HL-60/S4 treated with phorbol 12-myristate 13-acetate at 8.2 ng/mL for 4 days and 3 days (cell line): ENCODE measurements around the gene SHMT2.

ENCODE experiments used
- in situ Hi-C: fragments of 300-500 bp; cut with MboI; formaldehyde crosslinking; loops from 2 replicates; pipeline ENCODE4 v1.15.0; 2022; ENCODE audit warnings: low sequenced_read_pairs

Gene SHMT2

DNA sequence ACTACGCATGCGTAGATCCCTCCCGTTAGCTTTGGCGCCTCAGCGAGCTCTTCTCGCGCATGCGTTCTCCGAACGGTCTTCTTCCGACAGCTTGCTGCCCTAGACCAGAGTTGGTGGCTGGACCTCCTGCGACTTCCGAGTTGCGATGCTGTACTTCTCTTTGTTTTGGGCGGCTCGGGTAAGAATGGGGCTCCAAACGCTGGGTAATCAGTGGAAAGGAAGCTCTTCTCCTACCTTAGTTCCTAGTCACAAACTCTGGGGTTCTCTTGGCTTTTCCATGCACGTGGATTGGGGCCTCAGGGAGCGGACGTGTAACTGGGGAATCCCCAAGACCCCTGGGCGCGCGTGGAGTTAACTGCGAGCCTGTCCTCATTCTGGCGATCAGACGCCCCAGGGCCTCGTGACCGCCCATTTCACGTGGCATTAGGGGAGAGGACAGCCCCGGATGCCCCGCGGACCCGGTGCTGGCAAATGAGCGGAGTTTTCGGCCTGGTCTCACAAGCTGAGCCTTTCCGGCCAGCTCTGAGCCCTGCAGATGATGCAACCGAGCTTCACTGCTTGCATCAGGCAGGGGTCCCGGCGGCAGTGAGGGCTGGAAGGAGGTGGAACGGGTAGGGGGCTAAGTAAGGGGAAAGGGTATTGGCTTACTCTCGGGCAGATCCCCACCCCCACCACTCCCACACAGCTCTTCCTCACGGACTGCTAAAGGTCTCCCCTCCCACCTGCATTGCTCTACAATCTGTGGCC is at the start of gene SHMT2:
Gene SHMT2 (plus strand): TSS at position 78 of the 747 bp plus-strand sequence. CDS start 68 bp downstream, at position 146.
- in situ Hi-C loops = no loop called here

DNA sequence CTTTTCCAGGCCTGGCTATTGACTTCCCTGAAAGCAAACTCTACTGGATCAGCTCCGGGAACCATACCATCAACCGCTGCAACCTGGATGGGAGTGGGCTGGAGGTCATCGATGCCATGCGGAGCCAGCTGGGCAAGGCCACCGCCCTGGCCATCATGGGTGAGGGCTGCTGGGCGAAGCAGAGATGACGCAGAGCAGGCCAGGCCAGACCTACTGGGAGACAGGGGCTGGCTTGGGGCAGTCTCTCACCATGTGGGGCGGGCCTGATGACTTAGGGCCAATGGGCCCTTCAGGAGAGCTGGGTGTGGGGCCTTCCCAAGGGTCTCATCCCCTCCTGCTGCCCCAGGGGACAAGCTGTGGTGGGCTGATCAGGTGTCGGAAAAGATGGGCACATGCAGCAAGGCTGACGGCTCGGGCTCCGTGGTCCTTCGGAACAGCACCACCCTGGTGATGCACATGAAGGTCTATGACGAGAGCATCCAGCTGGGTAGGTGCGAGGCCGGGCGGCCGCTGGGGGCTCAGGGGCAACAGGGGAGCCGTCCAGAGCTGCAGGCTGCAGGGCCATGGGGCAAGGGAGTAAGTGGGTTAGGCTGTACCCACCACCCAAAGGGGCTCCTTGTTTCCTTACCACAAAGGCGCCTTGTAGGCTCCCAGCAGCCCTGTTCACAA is 49.1 kb upstream of the SHMT2 start:
- in situ Hi-C loops = loop anchor here (25.0 kb wide), 1 partner anchor 418 kb away; the partner anchor contains the start of genes HSD17B6 and PRIM1

DNA sequence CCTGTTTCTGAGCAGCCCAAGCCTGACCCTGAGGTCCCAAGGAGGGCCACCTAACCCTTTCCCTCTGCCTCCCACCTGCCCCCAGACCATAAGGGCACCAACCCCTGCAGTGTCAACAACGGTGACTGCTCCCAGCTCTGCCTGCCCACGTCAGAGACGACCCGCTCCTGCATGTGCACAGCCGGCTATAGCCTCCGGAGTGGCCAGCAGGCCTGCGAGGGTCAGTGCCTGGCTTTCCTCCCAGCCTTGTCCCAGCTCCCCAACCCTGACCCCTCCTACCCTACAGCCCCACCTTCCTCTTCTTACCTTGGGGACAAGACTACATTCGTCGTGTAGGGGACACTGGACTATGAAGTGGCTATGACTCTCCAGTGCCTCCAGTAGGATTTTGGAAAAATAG is 48.4 kb upstream of the SHMT2 start:
- in situ Hi-C loops = loop anchor here (25.0 kb wide), 1 partner anchor 419 kb away; the partner anchor contains the start of genes HSD17B6 and PRIM1

DNA sequence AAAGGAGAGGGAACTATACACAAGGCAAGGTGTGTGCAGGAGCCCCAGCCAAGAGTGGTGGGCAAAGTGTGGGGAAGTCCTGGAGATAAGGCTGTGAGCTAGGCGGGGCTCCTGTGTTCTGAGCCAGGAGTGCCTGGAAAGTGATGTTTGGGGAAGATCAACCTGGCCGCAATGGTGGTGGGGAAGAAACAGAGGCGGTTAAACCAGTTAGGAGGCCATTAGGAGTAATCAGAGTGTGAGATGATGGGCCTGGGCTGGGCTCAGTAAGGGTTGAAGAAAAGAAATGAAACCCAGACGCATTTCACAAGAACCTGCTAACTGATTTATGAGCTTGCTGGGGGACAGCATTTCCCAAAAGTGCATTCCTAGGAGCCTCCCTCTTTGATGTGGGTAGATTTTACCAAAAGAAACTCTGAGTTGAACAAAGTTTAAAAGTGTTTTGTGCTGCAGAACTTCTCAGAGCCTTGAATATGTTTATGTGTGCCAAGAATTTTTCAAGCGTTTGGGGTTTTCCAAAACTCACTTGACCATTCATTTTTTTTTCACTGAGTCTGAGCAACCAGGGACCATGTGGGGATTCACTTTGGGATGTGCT is 47.9 kb upstream of the SHMT2 start:
- in situ Hi-C loops = loop anchor here (25.0 kb wide), 1 partner anchor 419 kb away; the partner anchor contains the start of genes HSD17B6 and PRIM1

DNA sequence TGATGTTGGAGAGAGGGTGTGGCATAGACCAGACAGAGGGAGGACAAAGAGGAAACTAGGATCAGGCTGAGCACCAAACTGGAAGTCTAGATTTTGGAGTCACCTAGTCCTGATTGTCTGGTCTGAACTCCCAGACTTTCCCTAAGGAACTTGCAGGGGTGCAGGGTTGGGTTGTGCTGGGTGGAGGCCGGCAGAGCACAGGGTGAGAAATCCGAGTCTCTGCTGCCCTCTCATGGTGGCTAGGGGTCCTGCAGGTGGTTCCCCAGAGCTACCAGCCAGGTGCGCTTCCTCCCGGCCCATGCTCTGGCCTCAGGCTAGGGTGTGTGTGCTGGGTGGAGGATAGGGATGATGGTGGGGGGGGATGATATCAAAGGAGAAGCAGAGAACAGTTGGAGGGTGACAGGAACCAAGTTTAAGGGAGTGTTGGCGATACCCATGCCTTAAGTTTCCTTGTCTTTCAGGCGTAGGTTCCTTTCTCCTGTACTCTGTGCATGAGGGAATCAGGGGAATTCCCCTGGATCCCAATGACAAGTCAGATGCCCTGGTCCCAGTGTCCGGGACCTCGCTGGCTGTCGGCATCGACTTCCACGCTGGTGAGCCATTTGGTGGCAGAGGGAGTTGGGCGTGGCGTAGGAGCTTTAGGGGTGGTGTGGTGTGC is 46.5 kb upstream of the SHMT2 start:
- in situ Hi-C loops = loop anchor here (25.0 kb wide), 1 partner anchor 421 kb away; the partner anchor contains the start of genes HSD17B6 and PRIM1

DNA sequence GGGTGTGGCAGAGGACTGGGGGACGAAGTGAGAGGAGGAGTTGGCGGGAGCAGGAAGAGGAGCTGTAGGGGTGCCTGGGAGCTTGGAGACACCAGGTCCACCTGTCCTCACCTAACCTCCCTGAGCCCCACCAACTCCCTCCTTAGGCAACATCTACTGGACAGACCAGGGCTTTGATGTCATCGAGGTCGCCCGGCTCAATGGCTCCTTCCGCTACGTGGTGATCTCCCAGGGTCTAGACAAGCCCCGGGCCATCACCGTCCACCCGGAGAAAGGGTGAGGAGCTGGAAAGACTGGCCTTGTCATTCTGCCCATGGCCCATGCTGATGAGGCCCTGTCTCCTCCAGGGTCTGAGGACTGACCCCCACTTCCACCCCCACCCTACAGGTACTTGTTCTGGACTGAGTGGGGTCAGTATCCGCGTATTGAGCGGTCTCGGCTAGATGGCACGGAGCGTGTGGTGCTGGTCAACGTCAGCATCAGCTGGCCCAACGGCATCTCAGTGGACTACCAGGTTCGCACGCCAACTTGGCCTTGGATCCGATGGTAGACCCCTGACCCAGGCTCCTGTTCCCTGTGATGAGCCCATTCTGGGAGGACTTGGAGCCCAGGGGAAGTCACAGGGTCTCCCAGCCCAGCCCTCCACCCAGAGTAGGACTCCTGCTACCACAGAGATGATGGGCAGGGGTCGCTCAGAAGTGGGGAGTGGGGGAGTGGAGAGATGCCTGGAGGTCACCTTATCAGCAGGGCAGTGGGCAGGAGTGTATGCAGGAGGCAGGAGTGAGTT is 45.4 kb upstream of the SHMT2 start:
- in situ Hi-C loops = loop anchor here (25.0 kb wide), 1 partner anchor 422 kb away; the partner anchor contains the start of genes HSD17B6 and PRIM1

DNA sequence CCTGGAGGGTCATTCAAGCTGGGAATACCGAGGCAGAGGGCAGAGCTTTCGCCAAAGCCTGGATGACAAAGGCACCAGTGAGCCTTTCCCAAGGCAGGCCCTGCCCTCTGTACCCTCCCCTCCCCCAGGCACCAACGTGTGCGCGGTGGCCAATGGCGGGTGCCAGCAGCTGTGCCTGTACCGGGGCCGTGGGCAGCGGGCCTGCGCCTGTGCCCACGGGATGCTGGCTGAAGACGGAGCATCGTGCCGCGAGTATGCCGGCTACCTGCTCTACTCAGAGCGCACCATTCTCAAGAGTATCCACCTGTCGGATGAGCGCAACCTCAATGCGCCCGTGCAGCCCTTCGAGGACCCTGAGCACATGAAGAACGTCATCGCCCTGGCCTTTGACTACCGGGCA is 44.1 kb upstream of the SHMT2 start:
- in situ Hi-C loops = loop anchor here (25.0 kb wide), 1 partner anchor 423 kb away; the partner anchor contains the start of genes HSD17B6 and PRIM1

DNA sequence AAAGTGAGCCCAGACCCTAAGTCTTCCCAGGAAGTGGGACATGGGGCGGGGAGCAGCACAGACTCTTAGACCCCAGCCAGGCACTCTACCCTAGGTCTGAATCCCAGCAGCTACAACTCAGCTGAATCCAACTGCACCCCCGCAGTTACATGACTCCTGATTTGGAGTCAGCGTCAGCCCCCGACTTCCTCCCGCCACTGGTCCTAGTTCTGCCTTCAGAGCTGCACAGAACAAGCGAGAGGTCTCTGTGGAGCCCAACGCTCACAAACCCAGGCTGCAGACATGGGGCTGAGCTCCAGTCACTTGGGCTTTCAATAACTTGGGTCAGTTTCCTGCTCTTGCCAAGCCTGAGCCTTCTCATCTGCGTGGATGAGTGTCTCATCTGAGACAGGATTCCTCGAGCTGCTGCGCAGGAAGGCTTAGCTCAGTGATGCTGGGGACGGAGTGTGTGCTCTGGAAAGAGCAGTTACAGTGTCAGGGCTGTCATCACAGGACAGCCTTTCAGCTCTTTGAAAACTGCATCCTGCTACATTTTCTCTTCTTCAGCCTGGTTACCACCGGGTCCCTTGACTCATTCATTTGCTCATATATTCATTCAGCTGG is 43.5 kb upstream of the SHMT2 start:
- in situ Hi-C loops = loop anchor here (25.0 kb wide), 1 partner anchor 424 kb away; the partner anchor contains the start of genes HSD17B6 and PRIM1

DNA sequence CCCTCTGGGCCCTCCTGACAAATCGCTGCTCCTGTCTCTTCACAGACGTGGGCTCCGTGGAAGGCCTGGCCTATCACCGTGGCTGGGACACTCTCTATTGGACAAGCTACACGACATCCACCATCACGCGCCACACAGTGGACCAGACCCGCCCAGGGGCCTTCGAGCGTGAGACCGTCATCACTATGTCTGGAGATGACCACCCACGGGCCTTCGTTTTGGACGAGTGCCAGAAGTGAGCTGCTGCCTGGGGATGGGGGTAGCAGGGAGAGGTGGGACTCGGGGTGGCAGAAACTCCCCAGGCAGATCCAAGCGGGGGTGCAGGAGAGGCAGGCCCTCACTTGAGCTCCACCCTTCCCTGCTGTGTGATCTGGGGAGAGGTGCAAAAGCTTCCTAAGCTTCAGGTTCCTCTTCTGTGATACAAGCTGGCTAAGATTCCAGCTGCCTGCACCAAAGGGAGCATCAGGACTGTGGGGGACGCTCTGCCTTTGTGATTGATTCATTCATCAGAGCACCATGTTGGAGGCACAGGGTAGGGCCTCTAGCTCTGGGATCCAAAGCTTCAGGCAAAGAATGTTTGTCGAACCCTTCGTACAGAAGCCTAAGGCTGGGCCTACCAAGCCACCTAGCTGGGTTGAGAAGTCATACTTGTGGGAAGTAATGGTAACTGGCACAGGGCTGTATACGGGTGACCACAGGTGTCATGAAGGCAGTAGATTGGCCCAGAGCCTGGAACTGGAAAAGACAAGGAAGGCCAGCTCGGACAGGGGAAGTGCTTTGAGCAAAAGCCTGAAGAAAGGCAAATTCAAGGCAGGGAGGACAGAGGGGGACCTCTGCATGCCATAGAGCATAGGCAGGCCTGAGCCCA is 42.1 kb upstream of the SHMT2 start:
- in situ Hi-C loops = loop anchor here (25.0 kb wide), 1 partner anchor 425 kb away; the partner anchor contains the start of genes HSD17B6 and PRIM1

DNA sequence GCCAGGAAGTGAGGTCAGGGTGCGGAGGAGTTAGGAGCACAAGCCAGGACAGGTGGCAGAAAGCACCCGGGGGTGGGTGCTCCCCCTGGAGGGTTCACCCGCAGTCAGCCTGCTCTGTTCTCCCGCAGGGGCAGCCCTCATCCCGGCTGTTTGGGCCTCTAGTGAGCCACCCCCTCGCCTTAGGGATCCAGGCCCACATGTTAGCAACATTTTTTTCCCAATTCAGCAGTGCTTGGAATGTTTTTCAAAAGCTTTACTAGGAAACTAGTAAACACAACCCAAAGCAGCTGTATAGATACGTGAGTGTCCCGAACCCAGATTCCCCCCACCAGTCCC is 41.5 kb upstream of the SHMT2 start:
- in situ Hi-C loops = loop anchor here (25.0 kb wide), 1 partner anchor 426 kb away; the partner anchor contains the start of genes HSD17B6 and PRIM1

DNA sequence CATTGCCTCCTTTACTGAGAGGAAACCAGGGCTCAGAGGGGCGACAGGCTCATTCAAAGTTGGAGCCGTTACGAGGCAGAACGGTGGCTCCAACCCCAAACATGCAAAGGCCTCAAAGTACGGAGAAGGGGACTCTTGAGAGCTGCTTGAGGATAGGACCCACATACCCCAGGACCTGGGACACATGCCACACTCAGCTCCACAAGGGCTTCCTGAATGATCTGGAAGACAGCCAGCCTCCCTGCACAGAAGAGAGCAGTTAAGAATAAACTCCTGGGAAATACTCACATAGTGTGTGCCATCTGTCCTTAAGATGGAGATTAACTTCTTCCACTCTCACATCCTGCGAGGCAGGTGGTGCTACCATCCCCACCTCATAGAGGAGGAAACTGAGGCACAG is 39.5 kb upstream of the SHMT2 start:
- in situ Hi-C loops = loop anchor here (25.0 kb wide), 1 partner anchor 428 kb away; the partner anchor contains the start of genes HSD17B6 and PRIM1

DNA sequence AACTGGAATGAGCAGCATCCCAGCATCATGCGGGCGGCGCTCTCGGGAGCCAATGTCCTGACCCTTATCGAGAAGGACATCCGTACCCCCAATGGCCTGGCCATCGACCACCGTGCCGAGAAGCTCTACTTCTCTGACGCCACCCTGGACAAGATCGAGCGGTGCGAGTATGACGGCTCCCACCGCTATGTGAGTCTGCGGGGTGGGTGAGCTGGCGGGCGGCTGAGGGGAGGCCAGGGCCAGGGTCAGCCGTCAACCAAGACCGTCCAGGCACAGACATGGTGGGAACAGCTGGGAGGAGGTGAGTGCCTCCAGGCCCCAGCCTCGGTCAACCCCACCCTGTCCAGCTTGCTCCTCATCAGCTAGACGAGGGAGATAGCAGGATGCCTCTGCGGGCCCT is 38.7 kb upstream of the SHMT2 start:
- in situ Hi-C loops = loop anchor here (25.0 kb wide), 1 partner anchor 429 kb away; the partner anchor contains the start of genes HSD17B6 and PRIM1

DNA sequence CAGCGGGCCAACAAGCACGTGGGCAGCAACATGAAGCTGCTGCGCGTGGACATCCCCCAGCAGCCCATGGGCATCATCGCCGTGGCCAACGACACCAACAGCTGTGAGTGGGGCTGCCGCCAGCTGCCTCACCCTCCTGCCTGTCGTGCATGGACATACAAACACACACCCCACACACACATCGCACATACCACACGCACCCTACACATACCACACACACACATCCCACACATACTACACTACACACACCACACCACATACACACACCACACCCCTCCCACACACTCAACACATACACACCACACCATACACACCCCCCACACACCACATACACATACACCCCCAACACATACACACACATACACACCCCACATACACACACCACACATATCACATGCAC is 38.1 kb upstream of the SHMT2 start:
- in situ Hi-C loops = loop anchor here (25.0 kb wide), 1 partner anchor 429 kb away; the partner anchor contains the start of genes HSD17B6 and PRIM1

DNA sequence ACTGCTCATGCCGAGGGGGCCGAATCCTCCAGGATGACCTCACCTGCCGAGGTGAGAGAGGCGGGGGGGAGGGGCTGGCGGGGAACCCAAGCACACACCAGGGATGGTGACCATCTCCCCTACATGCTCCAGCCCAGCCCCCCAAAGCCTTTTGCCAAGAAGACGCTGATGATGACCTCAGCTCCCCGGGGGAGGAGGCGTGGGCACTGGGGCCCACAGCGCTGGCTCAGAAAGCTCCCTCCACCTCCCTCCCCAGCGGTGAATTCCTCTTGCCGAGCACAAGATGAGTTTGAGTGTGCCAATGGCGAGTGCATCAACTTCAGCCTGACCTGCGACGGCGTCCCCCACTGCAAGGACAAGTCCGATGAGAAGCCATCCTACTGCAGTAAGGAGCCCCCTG is 36.6 kb upstream of the SHMT2 start:
- in situ Hi-C loops = loop anchor here (25.0 kb wide), 1 partner anchor 431 kb away; the partner anchor contains the start of genes HSD17B6 and PRIM1

DNA sequence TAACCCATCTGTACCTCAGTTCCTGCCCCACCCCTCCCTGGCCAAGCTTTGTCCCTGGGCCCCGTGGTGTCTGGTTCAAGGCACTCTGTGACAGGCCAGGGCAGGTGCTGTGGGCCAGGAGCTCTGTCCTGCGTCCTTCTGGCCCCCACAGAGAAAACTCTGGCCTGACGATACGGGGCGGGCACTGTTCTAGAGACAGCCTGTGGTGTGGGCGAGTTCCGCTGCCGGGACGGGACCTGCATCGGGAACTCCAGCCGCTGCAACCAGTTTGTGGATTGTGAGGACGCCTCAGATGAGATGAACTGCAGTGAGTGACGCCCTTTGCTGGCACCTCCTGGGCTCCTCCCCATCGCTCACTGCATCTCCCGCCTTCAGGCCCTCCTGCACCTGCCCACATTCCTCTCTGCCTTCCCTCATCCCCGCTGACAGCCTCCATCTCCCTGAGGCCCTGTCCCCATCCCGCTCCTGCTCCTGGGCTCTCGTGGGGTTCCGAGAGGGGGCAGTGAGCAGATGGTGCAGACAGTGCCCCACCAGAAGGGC is 35.7 kb upstream of the SHMT2 start:
- in situ Hi-C loops = loop anchor here (25.0 kb wide), 1 partner anchor 431 kb away; the partner anchor contains the start of genes HSD17B6 and PRIM1

DNA sequence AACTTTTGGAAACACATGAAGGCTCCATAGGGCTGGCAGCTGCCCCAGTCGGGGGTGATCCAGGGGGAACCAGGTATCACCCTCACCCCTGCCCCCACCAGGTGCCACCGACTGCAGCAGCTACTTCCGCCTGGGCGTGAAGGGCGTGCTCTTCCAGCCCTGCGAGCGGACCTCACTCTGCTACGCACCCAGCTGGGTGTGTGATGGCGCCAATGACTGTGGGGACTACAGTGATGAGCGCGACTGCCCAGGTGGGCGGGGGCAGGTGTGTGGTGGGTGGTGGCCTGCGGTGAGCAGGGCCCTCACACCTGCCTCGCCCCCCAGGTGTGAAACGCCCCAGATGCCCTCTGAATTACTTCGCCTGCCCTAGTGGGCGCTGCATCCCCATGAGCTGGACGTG is 35.3 kb upstream of the SHMT2 start:
- in situ Hi-C loops = loop anchor here (25.0 kb wide), 1 partner anchor 432 kb away; the partner anchor contains the start of genes HSD17B6 and PRIM1

DNA sequence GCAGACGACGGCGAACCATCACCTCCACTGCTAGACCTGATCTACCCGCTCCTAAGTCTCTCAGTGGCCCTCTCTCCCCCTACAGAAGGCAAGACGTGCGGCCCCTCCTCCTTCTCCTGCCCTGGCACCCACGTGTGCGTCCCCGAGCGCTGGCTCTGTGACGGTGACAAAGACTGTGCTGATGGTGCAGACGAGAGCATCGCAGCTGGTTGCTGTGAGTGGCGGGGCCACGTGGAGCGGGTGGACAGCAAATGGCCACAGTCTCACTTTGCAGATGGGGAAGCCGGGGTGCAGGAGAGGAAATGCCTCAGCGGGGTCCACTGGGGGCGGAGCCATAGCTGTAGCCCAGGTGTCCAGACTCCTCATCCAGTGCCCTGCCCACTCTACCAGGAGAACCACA is 34.3 kb upstream of the SHMT2 start:
- in situ Hi-C loops = loop anchor here (25.0 kb wide), 1 partner anchor 433 kb away; the partner anchor contains the start of genes HSD17B6 and PRIM1
